Measurements from ENCODE around the gene SPRYD3. TPM values are rescaled to one million over a fixed set of nuclear protein-coding genes. Genes with fewer than 3 reads are reported as not detected.
"Not testable (repeated sequence)": the region's sequence is repeated elsewhere in the genome, so short reads cannot be mapped to it uniquely, and the experiment has no call there.

The SPRYD3 gene
- total and polyA plus RNA-seq, 9 donors: 15.2 to 23.6 (median 20.1) TPM

GRCh38 chr12:53115891-53116648 is 36.9 kb upstream of the SPRYD3 start:
- Histone ChIP-seq H3K4me1 (ENCODE audit: control insufficient read depth, insufficient read depth, low read length) (peaks cover 13% of the 10 kb centered on the region), H3K4me3 (ENCODE audit: low read length) (no peak overlapping the region), H3K9me3 (replicated peaks; ENCODE audit: control insufficient read depth, low read depth, low read length) (no peaks in the 10 kb centered on the region), H3K36me3 (ENCODE audit: control insufficient read depth, insufficient read depth, low read length) (no peaks in the 10 kb centered on the region), H3K27me3 (ENCODE audit: control insufficient read depth, insufficient read depth, low read length) (no peaks in the 10 kb centered on the region), H3K27ac (ENCODE audit: low read length) (peak overlapping the region; percentile 80)
- DNase-seq: peak; percentile 69
- WGBS (ENCODE audit: insufficient coverage): 82% methylated on average over 7 of the region's 8 CpGs

- peak overlapping the region; percentile 80 for H3K27ac ChIP-seq (ENCODE audit: low read length)
- no peaks in the 10 kb centered on the region for H3K36me3 ChIP-seq (ENCODE audit: control insufficient read depth, insufficient read depth, low read length)
- 86% methylated on average over 30 of the region's 33 CpGs for WGBS (ENCODE audit: insufficient coverage)
- H3K4me3 ChIP-seq (ENCODE audit: low read length): no peak overlapping the region
- no peak for DNase-seq
- H3K4me1 ChIP-seq (ENCODE audit: control insufficient read depth, insufficient read depth, low read length): peaks cover 13% of the 10 kb centered on the region
- H3K27me3 ChIP-seq (ENCODE audit: control insufficient read depth, insufficient read depth, low read length): no peaks in the 10 kb centered on the region
- H3K9me3 ChIP-seq (replicated peaks; ENCODE audit: control insufficient read depth, low read depth, low read length): no peaks in the 10 kb centered on the region
Measured at GRCh38 chr12:53115112-53115890, 36.1 kb upstream of the SPRYD3 start.

- no peak overlapping the region for H3K27ac ChIP-seq (ENCODE audit: low read length)
- H3K36me3 ChIP-seq (ENCODE audit: control insufficient read depth, insufficient read depth, low read length): no peaks in the 10 kb centered on the region
- no peak overlapping the region for H3K4me3 ChIP-seq (ENCODE audit: low read length)
- H3K9me3 ChIP-seq (replicated peaks; ENCODE audit: control insufficient read depth, low read depth, low read length): no peaks in the 10 kb centered on the region
- H3K27me3 ChIP-seq (ENCODE audit: control insufficient read depth, insufficient read depth, low read length): no peaks in the 10 kb centered on the region
- peaks cover 13% of the 10 kb centered on the region for H3K4me1 ChIP-seq (ENCODE audit: control insufficient read depth, insufficient read depth, low read length)
- no peak for DNase-seq
Measured at GRCh38 chr12:53113951-53114350, 34.8 kb upstream of the SPRYD3 start.

- H3K4me1 ChIP-seq (ENCODE audit: control insufficient read depth, insufficient read depth, low read length): peaks cover 13% of the 10 kb centered on the region
- H3K4me3 ChIP-seq (ENCODE audit: low read length): no peak overlapping the region
- no peaks in the 10 kb centered on the region for H3K27me3 ChIP-seq (ENCODE audit: control insufficient read depth, insufficient read depth, low read length)
- H3K36me3 ChIP-seq (ENCODE audit: control insufficient read depth, insufficient read depth, low read length): no peaks in the 10 kb centered on the region
- no peaks in the 10 kb centered on the region for H3K9me3 ChIP-seq (replicated peaks; ENCODE audit: control insufficient read depth, low read depth, low read length)
- DNase-seq: no peak
- H3K27ac ChIP-seq (ENCODE audit: low read length): no peak overlapping the region
- 32% methylated on average over 7 of the region's 12 CpGs for WGBS (ENCODE audit: insufficient coverage)
Measured at GRCh38 chr12:53113136-53113705, 34.0 kb upstream of the SPRYD3 start.

GRCh38 chr12:53112431-53112830 is 33.2 kb upstream of the SPRYD3 start:
- H3K27ac ChIP-seq (ENCODE audit: low read length); H3K36me3 ChIP-seq (ENCODE audit: control insufficient read depth, insufficient read depth, low read length); H3K9me3 ChIP-seq (replicated peaks; ENCODE audit: control insufficient read depth, low read depth, low read length); H3K4me3 ChIP-seq (ENCODE audit: low read length); DNase-seq; H3K27me3 ChIP-seq (ENCODE audit: control insufficient read depth, insufficient read depth, low read length): not testable (repeated sequence)
- WGBS (ENCODE audit: insufficient coverage): 60% methylated on average over 1 of the region's 7 CpGs
- H3K4me1 ChIP-seq (ENCODE audit: control insufficient read depth, insufficient read depth, low read length): peaks cover 17% of the 10 kb centered on the region

GRCh38 chr12:53107122-53107521 is 27.9 kb upstream of the SPRYD3 start:
- peak overlapping the region; percentile 25 for H3K27ac ChIP-seq (ENCODE audit: low read length)
- no CpG with 5 or more reads among the region's 7 CpGs for WGBS (ENCODE audit: insufficient coverage)
- peaks cover 26% of the 10 kb centered on the region for H3K4me1 ChIP-seq (ENCODE audit: control insufficient read depth, insufficient read depth, low read length)
- DNase-seq: no peak
- H3K36me3 ChIP-seq (ENCODE audit: control insufficient read depth, insufficient read depth, low read length): peaks cover 2% of the 10 kb centered on the region
- H3K4me3 ChIP-seq (ENCODE audit: low read length): no peak overlapping the region
- H3K27me3 ChIP-seq (ENCODE audit: control insufficient read depth, insufficient read depth, low read length): no peaks in the 10 kb centered on the region
- no peaks in the 10 kb centered on the region for H3K9me3 ChIP-seq (replicated peaks; ENCODE audit: control insufficient read depth, low read depth, low read length)

GRCh38 chr12:53105712-53106439 is 26.7 kb upstream of the SPRYD3 start:
- WGBS (ENCODE audit: insufficient coverage): 79% methylated on average over 5 of the region's 7 CpGs
- no peak overlapping the region for H3K4me3 ChIP-seq (ENCODE audit: low read length)
- H3K36me3 ChIP-seq (ENCODE audit: control insufficient read depth, insufficient read depth, low read length): peaks cover 7% of the 10 kb centered on the region
- peaks cover 26% of the 10 kb centered on the region for H3K4me1 ChIP-seq (ENCODE audit: control insufficient read depth, insufficient read depth, low read length)
- DNase-seq: no peak
- no peaks in the 10 kb centered on the region for H3K27me3 ChIP-seq (ENCODE audit: control insufficient read depth, insufficient read depth, low read length)
- H3K9me3 ChIP-seq (replicated peaks; ENCODE audit: control insufficient read depth, low read depth, low read length): no peaks in the 10 kb centered on the region
- H3K27ac ChIP-seq (ENCODE audit: low read length): no peak overlapping the region

GRCh38 chr12:53105256-53105655 is 26.1 kb upstream of the SPRYD3 start:
- Histone ChIP-seq H3K4me1 (ENCODE audit: control insufficient read depth, insufficient read depth, low read length) (peaks cover 26% of the 10 kb centered on the region), H3K9me3 (replicated peaks; ENCODE audit: control insufficient read depth, low read depth, low read length) (no peaks in the 10 kb centered on the region), H3K36me3 (ENCODE audit: control insufficient read depth, insufficient read depth, low read length) (peaks cover 13% of the 10 kb centered on the region), H3K4me3 (ENCODE audit: low read length) (no peak overlapping the region), H3K27me3 (ENCODE audit: control insufficient read depth, insufficient read depth, low read length) (no peaks in the 10 kb centered on the region), H3K27ac (ENCODE audit: low read length) (no peak overlapping the region)
- no peak for DNase-seq
- 86% methylated on average over 6 of the region's 8 CpGs for WGBS (ENCODE audit: insufficient coverage)

GRCh38 chr12:53103860-53104305 is 24.7 kb upstream of the SPRYD3 start:
- no peaks in the 10 kb centered on the region for H3K9me3 ChIP-seq (replicated peaks; ENCODE audit: control insufficient read depth, low read depth, low read length)

More at GRCh38 chr12:53103860-53104305, 24.7 kb upstream of the SPRYD3 start:
- DNase-seq: peak; percentile 52
- WGBS (ENCODE audit: insufficient coverage): no CpG with 5 or more reads among the region's 3 CpGs
- H3K27me3 ChIP-seq (ENCODE audit: control insufficient read depth, insufficient read depth, low read length): no peaks in the 10 kb centered on the region
- H3K4me1 ChIP-seq (ENCODE audit: control insufficient read depth, insufficient read depth, low read length): peaks cover 32% of the 10 kb centered on the region
- H3K36me3 ChIP-seq (ENCODE audit: control insufficient read depth, insufficient read depth, low read length): peaks cover 13% of the 10 kb centered on the region
- H3K4me3 ChIP-seq (ENCODE audit: low read length): no peak overlapping the region
- no peak overlapping the region for H3K27ac ChIP-seq (ENCODE audit: low read length)

Data from muscle of leg (tissue), 11 donors.